CD8-positive, alpha-beta memory T cell (primary cell): ENCODE data around the gene SAMD8. TPM values are rescaled to one million over a fixed set of nuclear protein-coding genes. Genes with fewer than 3 reads are reported as not detected.
"Not testable (repeated sequence)": the region's sequence is repeated elsewhere in the genome, so short reads cannot be mapped to it uniquely, and the experiment has no call there.

Experiments used
- CTCF ChIA-PET: fragments of 350-600 bp; sonication (Branson Sonifier 250); formaldehyde crosslinking; loops from one replicate; lab custom pipeline; 2021; ENCODE audit warnings: antibody characterized with exemption; lab: Charles Lee
- POLR2A ChIA-PET: fragments of 350-600 bp; sonication (Branson Sonifier 250); formaldehyde crosslinking; loops from one replicate; lab custom pipeline; 2021; ENCODE audit warnings: antibody characterized with exemption; lab: Charles Lee
- DNase-seq, 5 donors: peaks; one replicate each; pipeline versions ENCODE4 v3.0.0 to v3.0.0-alpha.2; 2020 to 2022; ENCODE audit warnings: mixed read lengths in 1 of 5
- H3K27ac ChIP-seq: one replicate; pipeline ENCODE4 v1.7.0; 2013; ENCODE audit warnings: low read depth, mild to moderate bottlenecking, low read length, moderate library complexity
- H3K27me3 ChIP-seq: 2 replicates; pipeline ENCODE4 v1.7.0; 2013; ENCODE audit warnings: low read length, mild to moderate bottlenecking; ENCODE audit not compliant: insufficient read depth, poor library complexity, severe bottlenecking
- H3K36me3 ChIP-seq: 2 replicates; pipeline ENCODE4 v1.7.0; 2013; ENCODE audit warnings: mild to moderate bottlenecking, low read length, moderate library complexity; ENCODE audit not compliant: insufficient read depth
- H3K4me1 ChIP-seq: 2 replicates; pipeline ENCODE4 v1.7.0; 2013; ENCODE audit warnings: mild to moderate bottlenecking, low read length, moderate library complexity; ENCODE audit not compliant: insufficient read depth
- H3K4me3 ChIP-seq: 2 replicates; pipeline ENCODE4 v1.7.0; 2013; ENCODE audit warnings: mild to moderate bottlenecking, low read length
- H3K9me3 ChIP-seq: 2 replicates; pipeline ENCODE4 v1.7.0; 2013; ENCODE audit warnings: mild to moderate bottlenecking, low read length
- H3K27ac Mint-ChIP-seq, 8 donors: one replicate each; pipeline ENCODE4 v1.8.0; 2020 to 2021; ENCODE audit warnings: mixed read lengths in 8 of 8, mild to moderate bottlenecking in 6 of 8, inconsistent platforms in 3 of 8, moderate library complexity in 3 of 8
- H3K27me3 Mint-ChIP-seq, 2 donors: one replicate each; pipeline ENCODE4 v1.8.0; 2020 to 2021; ENCODE audit warnings: mixed read lengths in 2 of 2, mild to moderate bottlenecking in 1 of 2, moderate library complexity in 1 of 2
- H3K36me3 Mint-ChIP-seq, 3 donors: one replicate each; pipeline ENCODE4 v1.8.0; 2020 to 2021; ENCODE audit warnings: mixed read lengths in 3 of 3, inconsistent platforms in 1 of 3, mild to moderate bottlenecking in 1 of 3
- H3K4me1 Mint-ChIP-seq, 3 donors: one replicate each; pipeline ENCODE4 v1.8.0; 2020 to 2021; ENCODE audit warnings: mixed read lengths in 3 of 3, inconsistent platforms in 1 of 3, mild to moderate bottlenecking in 1 of 3
- H3K4me3 Mint-ChIP-seq, 7 donors: one replicate each; pipeline ENCODE4 v1.8.0; 2020 to 2021; ENCODE audit warnings: mixed read lengths in 7 of 7, mild to moderate bottlenecking in 6 of 7, moderate library complexity in 4 of 7, inconsistent platforms in 2 of 7
- H3K9me3 Mint-ChIP-seq, 5 donors: one replicate each; pipeline ENCODE4 v1.8.0; 2020 to 2022; ENCODE audit warnings: mixed read lengths in 5 of 5, mild to moderate bottlenecking in 3 of 5, moderate library complexity in 2 of 5, inconsistent platforms in 1 of 5
- polyA plus RNA-seq: library from polyadenylated mRNA; unstranded; fragments of 300-500 nt; fragmentation: Illumina TruSeq; gene quantifications from one replicate; pipeline ENCODE4 v1.2.3, GENCODE V29; 2021
- total RNA-seq, 2 experiments: library from RNA; stranded (reverse); gene quantifications; one replicate each; pipeline ENCODE4 v1.2.3, GENCODE V29; 2021

Gene SAMD8
- total and polyA plus RNA-seq, 3 experiments from 2014 or later = 5.9 to 16.4 (median 15.0) TPM

- no peak overlapping the region for H3K4me3 ChIP-seq
- H3K9me3 ChIP-seq = no peaks in the 10 kb centered on the region
- no peaks in the 10 kb centered on the region for H3K4me1 Mint-ChIP-seq
- no peaks in the 10 kb centered on the region for H3K36me3 Mint-ChIP-seq
- ChIA-PET POLR2A (no interaction called here), CTCF (interaction anchor here (1.1 to 6.4 kb wide), 2 partner anchors 14 to 33 kb away, joined by 3 to 37 read pairs; partner anchors contain the start of gene COMTD1)
- no peaks in the 10 kb centered on the region for H3K9me3 Mint-ChIP-seq
- H3K4me1 ChIP-seq = no peaks in the 10 kb centered on the region
- H3K27me3 ChIP-seq = no peaks in the 10 kb centered on the region
- H3K4me3 Mint-ChIP-seq = no peak overlapping the region
- no peaks in the 10 kb centered on the region for H3K36me3 ChIP-seq
- DNase-seq = no peak
- no peak overlapping the region for H3K27ac ChIP-seq
- H3K27me3 Mint-ChIP-seq = no peaks in the 10 kb centered on the region
- no peak overlapping the region for H3K27ac Mint-ChIP-seq
Observed at GRCh38 chr10:75202321-75203045, 91.0 kb downstream of the SAMD8 start.

- H3K4me3 Mint-ChIP-seq, H3K4me1 Mint-ChIP-seq, H3K4me3 ChIP-seq, DNase-seq, H3K27me3 Mint-ChIP-seq, H3K4me1 ChIP-seq, H3K27ac Mint-ChIP-seq, H3K36me3 Mint-ChIP-seq, H3K9me3 ChIP-seq, POLR2A ChIA-PET, H3K27me3 ChIP-seq, H3K9me3 Mint-ChIP-seq, H3K36me3 ChIP-seq, H3K27ac ChIP-seq: not testable (repeated sequence)
- CTCF ChIA-PET = interaction anchor here (4.0 to 10.5 kb wide), 2 partner anchors 15 to 31 kb away, joined by 15 to 168 read pairs; partner anchors contain the start of gene COMTD1
Observed at GRCh38 chr10:75203046-75203620, 91.7 kb downstream of the SAMD8 start.

- H3K27ac ChIP-seq = no peak overlapping the region
- no peaks in the 10 kb centered on the region for H3K27me3 ChIP-seq
- no peaks in the 10 kb centered on the region for H3K4me1 ChIP-seq
- Mint-ChIP-seq H3K4me1 (no peaks in the 10 kb centered on the region), H3K27ac (peak overlapping the region in 1 of 8 donors; percentile 11), H3K27me3 (no peaks in the 10 kb centered on the region), H3K4me3 (no peak overlapping the region), H3K36me3 (no peaks in the 10 kb centered on the region), H3K9me3 (no peaks in the 10 kb centered on the region)
- H3K36me3 ChIP-seq = no peaks in the 10 kb centered on the region
- ChIA-PET CTCF (interaction anchor here (4.0 to 10.5 kb wide), 2 partner anchors 16 to 30 kb away, joined by 15 to 168 read pairs; partner anchors contain the start of gene COMTD1), POLR2A (no interaction called here)
- no peaks in the 10 kb centered on the region for H3K9me3 ChIP-seq
- H3K4me3 ChIP-seq = no peak overlapping the region
- no peak for DNase-seq
Observed at GRCh38 chr10:75203724-75204123, 92.3 kb downstream of the SAMD8 start.

- Histone ChIP-seq H3K27me3 (no peaks in the 10 kb centered on the region), H3K4me1 (peaks cover 7% of the 10 kb centered on the region), H3K4me3 (no peak overlapping the region), H3K36me3 (no peaks in the 10 kb centered on the region), H3K27ac (no peak overlapping the region), H3K9me3 (no peaks in the 10 kb centered on the region)
- ChIA-PET POLR2A (no interaction called here), CTCF (interaction anchor here (4.0 to 10.5 kb wide), 2 partner anchors 18 to 28 kb away, joined by 15 to 168 read pairs; partner anchors contain the start of gene COMTD1)
- Mint-ChIP-seq H3K36me3 (peaks cover 0 to 3% (median 0%) of the 10 kb centered on the region in 3 donors), H3K9me3 (no peaks in the 10 kb centered on the region), H3K27ac (no peak overlapping the region), H3K4me3 (peak overlapping the region in 1 of 7 donors; percentile 2), H3K27me3 (peaks cover 0 to 2% of the 10 kb centered on the region in 2 donors), H3K4me1 (peaks cover 4 to 10% (median 5%) of the 10 kb centered on the region in 3 donors)
- DNase-seq = no peak
Observed at GRCh38 chr10:75205908-75206307, 94.5 kb downstream of the SAMD8 start.

GRCh38 chr10:75206638-75207037 lies 95.2 kb downstream of the SAMD8 start:
- not testable (repeated sequence) for H3K27me3 Mint-ChIP-seq, H3K27ac ChIP-seq, H3K36me3 ChIP-seq, DNase-seq, H3K27me3 ChIP-seq, H3K4me3 ChIP-seq, H3K9me3 Mint-ChIP-seq, H3K9me3 ChIP-seq, H3K4me3 Mint-ChIP-seq
- POLR2A ChIA-PET = interaction anchor here (0.6 kb wide), 1 partner anchor 1209 kb away, joined by 3 read pairs; the partner anchor contains the start of gene VCL
- CTCF ChIA-PET = interaction anchor here (4.0 to 10.5 kb wide), 2 partner anchors 19 to 27 kb away, joined by 15 to 168 read pairs; partner anchors contain the start of gene COMTD1
- Mint-ChIP-seq H3K4me1 (peaks cover 9 to 14% (median 9%) of the 10 kb centered on the region in 3 donors), H3K27ac (peak overlapping the region in 1 of 8 donors; percentile 53), H3K36me3 (peaks cover 0 to 10% (median 0%) of the 10 kb centered on the region in 3 donors)
- H3K4me1 ChIP-seq = peaks cover 13% of the 10 kb centered on the region

GRCh38 chr10:75207079-75207856 lies 95.8 kb downstream of the SAMD8 start:
- Histone ChIP-seq H3K4me1 (peaks cover 19% of the 10 kb centered on the region), H3K4me3 (no peak overlapping the region), H3K36me3 (no peaks in the 10 kb centered on the region), H3K27me3 (no peaks in the 10 kb centered on the region), H3K9me3 (no peaks in the 10 kb centered on the region), H3K27ac (no peak overlapping the region)
- Mint-ChIP-seq H3K9me3 (no peaks in the 10 kb centered on the region), H3K4me1 (peaks cover 14 to 20% (median 15%) of the 10 kb centered on the region in 3 donors), H3K27ac (peak overlapping the region in 3 of 8 donors; percentile 7 to 99 (median 72)), H3K36me3 (peaks cover 0 to 16% (median 0%) of the 10 kb centered on the region in 3 donors), H3K4me3 (peak overlapping the region in 1 of 7 donors; percentile 22), H3K27me3 (peaks cover 0 to 2% of the 10 kb centered on the region in 2 donors)
- ChIA-PET CTCF (interaction anchor here (0.7 to 10.5 kb wide), 4 partner anchors 12 to 27 kb away, joined by 3 to 168 read pairs (median 10); partner anchors contain the start of gene COMTD1), POLR2A (interaction anchor here (0.6 kb wide), 1 partner anchor 1209 kb away, joined by 3 read pairs; the partner anchor contains the start of gene VCL)
- no peak for DNase-seq

- peak overlapping the region in 1 of 7 donors; percentile 75 for H3K4me3 Mint-ChIP-seq
- Histone ChIP-seq H3K27me3 (no peaks in the 10 kb centered on the region), H3K36me3 (peaks cover 5% of the 10 kb centered on the region), H3K4me3 (no peak overlapping the region), H3K4me1 (peaks cover 24% of the 10 kb centered on the region), H3K27ac (no peak overlapping the region), H3K9me3 (no peaks in the 10 kb centered on the region)
- peaks cover 0 to 2% of the 10 kb centered on the region in 2 donors for H3K27me3 Mint-ChIP-seq
- H3K36me3 Mint-ChIP-seq = peaks cover 0 to 21% (median 2%) of the 10 kb centered on the region in 3 donors
- POLR2A ChIA-PET = no interaction called here
- peaks cover 20 to 26% (median 21%) of the 10 kb centered on the region in 3 donors for H3K4me1 Mint-ChIP-seq
- H3K9me3 Mint-ChIP-seq = no peaks in the 10 kb centered on the region
- peak overlapping the region in 3 of 8 donors; percentile 26 to 99 (median 55) for H3K27ac Mint-ChIP-seq
- no peak for DNase-seq
- CTCF ChIA-PET = interaction anchor here (0.7 to 10.5 kb wide), 3 partner anchors 11 to 26 kb away, joined by 3 to 168 read pairs (median 4); partner anchors contain the start of gene COMTD1
Observed at GRCh38 chr10:75207857-75208144, 96.3 kb downstream of the SAMD8 start.
